ENCODE measurements around the gene GCN1.

DNA sequence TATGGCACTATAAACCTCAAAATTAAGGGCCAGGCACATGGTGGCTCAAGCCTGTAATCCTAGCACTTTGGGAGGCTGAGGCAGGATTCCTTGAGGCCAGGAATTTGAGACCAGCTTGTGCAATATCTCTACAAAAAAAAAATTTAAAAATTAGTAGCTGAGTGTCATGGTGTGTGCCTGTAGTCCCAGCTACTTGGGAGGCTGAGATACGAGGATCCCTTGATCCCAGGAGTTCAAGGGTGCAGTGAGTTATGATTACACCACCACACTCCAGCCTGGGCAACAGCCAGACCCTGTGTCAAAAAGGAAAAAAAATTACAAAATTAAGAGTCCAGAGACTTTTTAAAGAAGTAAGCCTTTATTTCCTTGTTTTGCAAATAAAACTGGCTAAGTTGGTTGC is 1.8 kb upstream of the GCN1 start:
- TF ChIP-seq POLR2A (IDR thresholded peaks at IDR 0.05; ENCODE audit: low read depth, low read length) (no peak; the same call in 1 of the 2 replicates), SPI1 (IDR thresholded peaks at IDR 0.05; ENCODE audit: low read depth, low read length) (no peak), POLR2AphosphoS5 (IDR thresholded peaks at IDR 0.05; ENCODE audit: low read depth, low read length) (peak; percentile 2; the same call in 1 of the 2 replicates), POU2F2 (IDR thresholded peaks at IDR 0.05; ENCODE audit: low read depth, low read length) (no peak)
